HepG2 (cell line): ENCODE data around the gene CREG2. TPM values are rescaled to one million over a fixed set of nuclear protein-coding genes. Genes with fewer than 3 reads are reported as not detected.

Source experiments
- ATAC-seq: fragments of 200-7000 bp; cut with Tn5 transposase; 3 replicates; pipeline ENCODE4 v1.9.1; 2020; ENCODE audit warnings: mild to moderate bottlenecking, moderate library complexity
- BruUV-seq: library from RNA; stranded (reverse); fragments of 400-500 nt; replicated peaks from 2 replicates; lab custom pipeline; 2021; lab: Mats Ljungman, UMichigan
- CTCF ChIA-PET: fragments of 300-600 bp; formaldehyde crosslinking; extraction: SDS; loops from one replicate; lab custom pipeline; 2021; ENCODE audit warnings: low total read pairs, inconsistent platforms, low intra/inter-chr PET ratio; lab: Yijun Ruan, JAX
- POLR2A ChIA-PET: fragments of 350-600 bp; sonication (Branson Sonifier 250); formaldehyde crosslinking; loops from one replicate; lab custom pipeline; 2020; ENCODE audit warnings: antibody characterized with exemption, inconsistent platforms; lab: Yijun Ruan, JAX
- DNase-seq: peaks from one replicate; pipeline ENCODE4 v3.0.0-alpha.2; 2015; ENCODE audit warnings: low spot score
- FAIRE-seq: peaks from 3 replicates; lab custom pipeline; 2011; peaks lifted over from hg19 to GRCh38; lab: Jason Lieb, UNC
- H2AFZ ChIP-seq: one replicate; pipeline ENCODE4 v1.6.1; 2011; ENCODE audit warnings: low read length, inconsistent platforms
- H3K27ac ChIP-seq: fragments of 300-600 bp; 3 replicates; pipeline ENCODE4 v1.8.0; 2011; ENCODE audit warnings: mixed run types, mild to moderate bottlenecking, mixed read lengths, low read length, inconsistent platforms; ENCODE audit not compliant: insufficient read depth; ENCODE audit errors: extremely low read length
- H3K27me3 ChIP-seq, 2 experiments: fragments of 200-600 bp in 1 of 2; 2 replicates in 1 of 2; 3 replicates in 1 of 2; pipeline versions ENCODE4 v1.6.0 to v1.8.0; 2011; ENCODE audit warnings: low read length in 2 of 2, mild to moderate bottlenecking in 2 of 2, moderate library complexity in 2 of 2, inconsistent platforms in 1 of 2; ENCODE audit not compliant: insufficient read depth in 2 of 2, control insufficient read depth in 1 of 2
- H3K36me3 ChIP-seq, 2 experiments: fragments of 200-600 bp in 1 of 2; replicated peaks in 1 of 2; 2 replicates in 1 of 2; 3 replicates in 1 of 2; pipeline versions ENCODE4 v1.5.1 to v1.8.0; 2011; ENCODE audit warnings: low read length in 2 of 2, inconsistent platforms in 1 of 2; ENCODE audit not compliant: insufficient read depth in 2 of 2, control insufficient read depth in 1 of 2
- H3K4me1 ChIP-seq: 2 replicates; pipeline ENCODE4 v1.5.1; 2012; ENCODE audit warnings: low read length, inconsistent platforms; ENCODE audit not compliant: insufficient read depth
- H3K4me2 ChIP-seq: 2 replicates; pipeline ENCODE4 v1.6.0; 2011; ENCODE audit warnings: low read depth, low read length, inconsistent platforms
- H3K4me3 ChIP-seq, 3 experiments: fragments of 200-600 bp in 1 of 3; sonication (generic), shearing (Covaris generic) in 1 of 3; replicated peaks in 1 of 3; 2 replicates each; pipeline ENCODE4 v1.5.1; 2011 to 2016; ENCODE audit warnings: low read length in 3 of 3, inconsistent platforms in 2 of 3, low read depth in 2 of 3, mild to moderate bottlenecking in 2 of 3, control low read depth in 1 of 3, mixed read lengths in 1 of 3; ENCODE audit not compliant: insufficient read depth in 1 of 3
- H3K79me2 ChIP-seq: one replicate; pipeline ENCODE4 v1.6.1; 2011; ENCODE audit warnings: low read length, inconsistent platforms; ENCODE audit not compliant: insufficient read depth
- H3K9ac ChIP-seq: 2 replicates; pipeline ENCODE4 v1.6.0; 2011; ENCODE audit warnings: mild to moderate bottlenecking, low read depth, low read length, inconsistent platforms; ENCODE audit not compliant: insufficient read depth
- H3K9me3 ChIP-seq: 2 replicates; pipeline ENCODE4 v1.5.1; 2012; ENCODE audit warnings: mild to moderate bottlenecking, low read length
- H4K20me1 ChIP-seq: 2 replicates; pipeline ENCODE4 v1.6.0; 2011; ENCODE audit warnings: inconsistent platforms, mild to moderate bottlenecking, low read length, moderate library complexity; ENCODE audit not compliant: insufficient read depth
- CEBPB ChIP-seq: IDR thresholded peaks from 2 replicates; pipeline ENCODE4 v1.6.1; 2011; ENCODE audit warnings: low read depth, low read length, improper control_type of control experiment, borderline replicate concordance
- MAZ ChIP-seq, 2 experiments: sonication (generic) in 1 of 2; formaldehyde crosslinking in 1 of 2; IDR thresholded peaks; 2 replicates each; pipeline versions ENCODE4 v1.5.0 to v1.6.1; 2012 to 2020; ENCODE audit warnings: low read depth in 2 of 2, mild to moderate bottlenecking in 2 of 2, borderline replicate concordance in 1 of 2, improper control_type of control experiment in 1 of 2, low read length in 1 of 2, missing genetic modification reagents in 1 of 2, moderate library complexity in 1 of 2
- NR2C2 ChIP-seq: sonication (generic); formaldehyde crosslinking; IDR thresholded peaks from 2 replicates; pipeline ENCODE4 v1.4.0; 2020; ENCODE audit warnings: missing genetic modification reagents, mild to moderate bottlenecking, moderate library complexity, borderline replicate concordance
- ZNF292 ChIP-seq: sonication (generic); formaldehyde crosslinking; IDR thresholded peaks from 2 replicates; pipeline ENCODE4 v1.8.1; 2022; ENCODE audit warnings: mild to moderate bottlenecking, low read depth, missing genetic modification reagents, borderline replicate concordance
- ZSCAN21 ChIP-seq: sonication (generic); formaldehyde crosslinking; IDR thresholded peaks from 2 replicates; pipeline ENCODE4 v1.8.0; 2022; ENCODE audit warnings: mild to moderate bottlenecking, missing genetic modification reagents, moderate library complexity, borderline replicate concordance
- WGBS: methylation state at CpG from one replicate; pipeline ENCODE4 v1.1.6; 2017; ENCODE audit warnings: low lambda C conversion rate; 5-methylcytosine and 5-hydroxymethylcytosine counted together
- in situ Hi-C: cut with HindIII; loops from 2 replicates; pipeline ENCODE4 v1.10.0; 2017; ENCODE audit warnings: low pct_unique_long_range_greater_than_20kb; ENCODE audit not compliant: extremely low pct_ligation_motif_present
- intact Hi-C: fragments of 100-400 bp; cut with micrococcal nuclease; formaldehyde crosslinking; loops from one replicate; pipeline ENCODE4 v1.10.0; 2022; ENCODE audit not compliant: unreplicated experiment
- polyA plus RNA-seq, 8 experiments: library from polyadenylated mRNA; depleted of rRNA in 3 of 8; stranded (reverse) in 7 of 8; unstranded in 1 of 8; fragments of >200 nt; fragmentation: Illumina TruSeq in 4 of 8; extraction: Trizol in 4 of 8; gene quantifications; 2 replicates each; pipeline versions ENCODE4 v1.2.1 to v1.2.3, GENCODE V29; 2011 to 2016; ENCODE audit warnings: low read depth in 4 of 8, missing spikeins in 1 of 8, mixed read lengths in 1 of 8; ENCODE audit not compliant: insufficient read depth in 1 of 8
- total RNA-seq, 5 experiments: library from RNA; depleted of rRNA; stranded (reverse); fragments of >200 nt; fragmentation: Illumina TruSeq; extraction: Trizol; gene quantifications; 2 replicates each; pipeline ENCODE4 v1.2.3, GENCODE V29; 2016; ENCODE audit warnings: low read depth in 1 of 5

Gene CREG2
- total and polyA plus RNA-seq, 2 of the 13 experiments (the other 11 are each of a cell fraction or from before 2014, with no cell fraction given) = 0.18 to 0.26 TPM

GRCh38 chr2:101342625-101343008 lies 44.7 kb downstream of the CREG2 start:
- TF ChIP-seq ZNF292 (CRISPR knock-in tag) (0 out of 2 replicates have a peak, but pooled peaks have one; percentile 12), ZSCAN21 (CRISPR knock-in tag) (no peak), CEBPB (peak; percentile 64; the same call in 1 of the 2 replicates), MAZ (IDR thresholded peaks at IDR 0.05; ENCODE audit: borderline replicate concordance, low read depth, low read length) (no peak), MAZ (CRISPR knock-in tag; IDR thresholded peaks at IDR 0.05; ENCODE audit: low read depth) (no peak), NR2C2 (no peak)
- POLR2A ChIA-PET = interaction anchor here (1.1 to 1.3 kb wide), 2 partner anchors 12 to 34 kb away, joined by 4 to 8 read pairs; partner anchors contain the start of gene RNF149
- Histone ChIP-seq H3K36me3 (no peaks in the 10 kb centered on the region), H3K9me3 (no peaks in the 10 kb centered on the region), H3K4me2 (peak overlapping the region; percentile 69), H4K20me1 (no peaks in the 10 kb centered on the region), H3K27me3 (no peaks in the 10 kb centered on the region), H3K27ac (no peak overlapping the region), H3K4me1 (peaks cover 50% of the 10 kb centered on the region), H2AFZ (no peak overlapping the region), H3K79me2 (no peaks in the 10 kb centered on the region), H3K9ac (no peak overlapping the region), H3K4me3 (peak overlapping the region in 1 of 3 experiments; percentile 41; a peak in 1 of 6 replicates)
- CTCF ChIA-PET = interaction anchor here (1.8 kb wide), 1 partner anchor 45 kb away, joined by 10 read pairs; the partner anchor contains the start of gene CREG2
- intact Hi-C loops (loop anchor here (1.0 to 10.0 kb wide), 4 partner anchors 35 to 482 kb away; partner anchors contain the start of genes CREG2 and RNF149), in situ Hi-C loops (loop anchor here (5.0 kb wide), 1 partner anchor 45 kb away; the partner anchor contains the start of gene CREG2)
- ATAC-seq (no peak), FAIRE-seq (no peak), DNase-seq (no peak)
- 57% methylated on average over 15 of the region's 15 CpGs for WGBS
- BruUV-seq = no TSS peak
